Ovary (tissue), 9 donors: ENCODE results near the gene MPC1L. TPM values are rescaled to one million over a fixed set of nuclear protein-coding genes. Genes with fewer than 3 reads are reported as not detected.

Source experiments
- DNase-seq, 5 donors: peaks; one replicate each; pipeline ENCODE4 v3.0.0-alpha.2; 2019 to 2020
- H3K27ac ChIP-seq, 2 donors: fragments of 200-600 bp; one replicate each; pipeline versions ENCODE4 v1.5.1 to v1.8.0; 2019 to 2022
- H3K27me3 ChIP-seq: fragments of 200-600 bp; one replicate; pipeline ENCODE4 v1.8.0; 2022
- H3K36me3 ChIP-seq: fragments of 200-600 bp; sonication (generic); one replicate; pipeline ENCODE4 v1.5.1; 2019
- H3K4me1 ChIP-seq: one replicate; pipeline ENCODE4 v1.8.1; 2013; ENCODE audit warnings: mild to moderate bottlenecking, moderate library complexity; ENCODE audit not compliant: insufficient read depth
- H3K4me3 ChIP-seq: fragments of 200-600 bp; sonication (generic); one replicate; pipeline ENCODE4 v1.5.1; 2017
- H3K9me3 ChIP-seq, 2 donors: fragments of 200-600 bp in 1 of 2; sonication (generic) in 1 of 2; one replicate each; pipeline versions ENCODE4 v1.5.1 to v1.8.1; 2013 to 2019; ENCODE audit warnings: mild to moderate bottlenecking in 1 of 2, moderate library complexity in 1 of 2
- CTCF ChIP-seq, 3 donors: fragments of 450-650 bp in 2 of 3; fragments of 200-600 bp in 1 of 3; IDR thresholded peaks; one replicate each; pipeline versions ENCODE4 v1.5.1 to v1.8.0; 2016 to 2022; ENCODE audit warnings: antibody characterized with exemption in 3 of 3, mild to moderate bottlenecking in 1 of 3
- EP300 ChIP-seq: sonication (generic); formaldehyde crosslinking; IDR thresholded peaks from one replicate; pipeline ENCODE4 v1.6.1; 2017; ENCODE audit warnings: antibody characterized with exemption
- POLR2A ChIP-seq: fragments of 450-650 bp; IDR thresholded peaks from one replicate; pipeline ENCODE4 v1.6.1; 2017; ENCODE audit warnings: antibody characterized with exemption, mild to moderate bottlenecking, moderate library complexity
- WGBS, 3 donors: extraction: QIAGEN DNeasy Blood & Tissue Kit in 1 of 3; methylation state at CpG; one replicate each; pipeline versions ENCODE4 v1.1.5 to v1.1.7; 2013 to 2017; 5-methylcytosine and 5-hydroxymethylcytosine counted together
- intact Hi-C, 4 donors: fragments of 100-400 bp; cut with DNase I; formaldehyde crosslinking; loops; one replicate each; pipeline versions ENCODE4 v1.11.0 to v1.15.1; 2022 to 2023
- polyA plus RNA-seq, 2 donors: library from polyadenylated mRNA; stranded (reverse); fragments of 200-250 nt in 1 of 2; fragments of 350-450 nt in 1 of 2; fragmentation: Illumina TruSeq in 1 of 2; extraction: RNeasy Lipid Tissue Mini Kit (QIAGEN cat#74804) in 1 of 2; gene quantifications; one replicate each; pipeline ENCODE4 v1.2.3, GENCODE V29; 2013 to 2014
- total RNA-seq, 7 donors: library from RNA; depleted of rRNA in 2 of 7; stranded (reverse); fragments of >200 nt in 2 of 7; fragmentation: NEBNext Ultra II Directional in 3 of 7; extraction: Animal tissue kit (Norgen Biotek cat#: 25700) in 3 of 7; gene quantifications; one replicate each; pipeline versions ENCODE4 v1.1.0 to v1.2.4, GENCODE V29; 2016 to 2023
- donor health status: DM: no; HTN: no; CAD: no; lungs with moderate emphysema.
- donor health status: DM: no; HTN: no; CAD: no.
- donor health status: Bipolar disorder and iron deficiency.
- donor health status: DM: yes; HTN: yes; CAD: no.
- donor health status: DM: no; HTN: no; CAD: no.
- donor health status: DM: yes; HTN: yes; CAD: no.

The MPC1L gene
- total and polyA plus RNA-seq, 9 donors: not detected

GRCh38 chrX:40612511-40612910 is 10.7 kb upstream of the MPC1L start:
- no peak overlapping the region for H3K4me3 ChIP-seq
- DNase-seq: no peak
- H3K9me3 ChIP-seq: no peaks in the 10 kb centered on the region
- no peak overlapping the region for H3K27ac ChIP-seq
- H3K4me1 ChIP-seq: no peaks in the 10 kb centered on the region
- H3K27me3 ChIP-seq: no peaks in the 10 kb centered on the region
- intact Hi-C loops: no loop called here
- no peaks in the 10 kb centered on the region for H3K36me3 ChIP-seq
- TF ChIP-seq EP300: no peak
- TF ChIP-seq CTCF (IDR thresholded peaks at IDR 0.05): no peak
- TF ChIP-seq POLR2A: no peak
- 54 to 67% (median 56%) methylated on average over 4 of the region's 4 CpGs for WGBS, 3 donors

- WGBS, 3 donors: 74 to 88% (median 76%) methylated on average over 9 of the region's 9 CpGs
- no peak overlapping the region for H3K4me3 ChIP-seq
- no peaks in the 10 kb centered on the region for H3K9me3 ChIP-seq
- no peaks in the 10 kb centered on the region for H3K4me1 ChIP-seq
- no peak for DNase-seq
- no peak for TF ChIP-seq EP300
- TF ChIP-seq CTCF (IDR thresholded peaks at IDR 0.05): no peak
- no peak for TF ChIP-seq POLR2A
- no peak overlapping the region for H3K27ac ChIP-seq
- no peaks in the 10 kb centered on the region for H3K27me3 ChIP-seq
- intact Hi-C loops: no loop called here
- no peaks in the 10 kb centered on the region for H3K36me3 ChIP-seq
Observed at GRCh38 chrX:40615976-40616375, 7.3 kb upstream of the MPC1L start.

- TF ChIP-seq POLR2A: no peak
- no peak for TF ChIP-seq EP300
- TF ChIP-seq CTCF (IDR thresholded peaks at IDR 0.05): no peak
- intact Hi-C loops: no loop called here
- no peak overlapping the region for H3K27ac ChIP-seq
- H3K9me3 ChIP-seq: no peaks in the 10 kb centered on the region
- H3K36me3 ChIP-seq: no peaks in the 10 kb centered on the region
- WGBS, 3 donors: 82 to 86% (median 84%) methylated on average over 7 of the region's 7 CpGs
- no peaks in the 10 kb centered on the region for H3K27me3 ChIP-seq
- no peak for DNase-seq
- no peaks in the 10 kb centered on the region for H3K4me1 ChIP-seq
- H3K4me3 ChIP-seq: no peak overlapping the region
Observed at GRCh38 chrX:40617566-40617965, 5.7 kb upstream of the MPC1L start.

- no peaks in the 10 kb centered on the region for H3K9me3 ChIP-seq
- H3K27ac ChIP-seq: no peak overlapping the region
- 78 to 83% (median 81%) methylated on average over 18 of the region's 18 CpGs for WGBS, 3 donors
- H3K4me1 ChIP-seq: no peaks in the 10 kb centered on the region
- no peaks in the 10 kb centered on the region for H3K27me3 ChIP-seq
- intact Hi-C loops: no loop called here
- H3K4me3 ChIP-seq: no peak overlapping the region
- no peak for DNase-seq
- no peak for TF ChIP-seq EP300
- TF ChIP-seq CTCF (IDR thresholded peaks at IDR 0.05): no peak
- TF ChIP-seq POLR2A: no peak
- H3K36me3 ChIP-seq: no peaks in the 10 kb centered on the region
Observed at GRCh38 chrX:40622479-40623138, 619 bp upstream of the MPC1L start.
